Activated naive CD4-positive, alpha-beta T cell treated with anti-CD3 and anti-CD28 coated beads, Interleukin-2, amount 50 U/mL, for 24 hours (primary cell): ENCODE measurements around the gene PEX7.
A peak's percentile ranks its signal among the peaks of the same experiment; 100 is the strongest.
"Not testable (repeated sequence)": the region's sequence is repeated elsewhere in the genome, so short reads cannot be mapped to it uniquely, and the experiment has no call there.

Experiments
- H3K27ac Mint-ChIP-seq: one replicate; pipeline ENCODE4 v1.8.0; 2021; ENCODE audit warnings: mild to moderate bottlenecking, mixed read lengths
- H3K27me3 Mint-ChIP-seq: one replicate; pipeline ENCODE4 v1.8.0; 2021; ENCODE audit warnings: mixed read lengths
- H3K36me3 Mint-ChIP-seq: one replicate; pipeline ENCODE4 v1.8.0; 2021; ENCODE audit warnings: mixed read lengths
- H3K4me1 Mint-ChIP-seq: one replicate; pipeline ENCODE4 v1.8.0; 2021; ENCODE audit warnings: mixed read lengths
- H3K4me3 Mint-ChIP-seq: one replicate; pipeline ENCODE4 v1.8.0; 2021; ENCODE audit warnings: mild to moderate bottlenecking, mixed read lengths
- H3K9me3 Mint-ChIP-seq: one replicate; pipeline ENCODE4 v1.8.0; 2021; ENCODE audit warnings: mixed read lengths

PEX7 gene

DNA sequence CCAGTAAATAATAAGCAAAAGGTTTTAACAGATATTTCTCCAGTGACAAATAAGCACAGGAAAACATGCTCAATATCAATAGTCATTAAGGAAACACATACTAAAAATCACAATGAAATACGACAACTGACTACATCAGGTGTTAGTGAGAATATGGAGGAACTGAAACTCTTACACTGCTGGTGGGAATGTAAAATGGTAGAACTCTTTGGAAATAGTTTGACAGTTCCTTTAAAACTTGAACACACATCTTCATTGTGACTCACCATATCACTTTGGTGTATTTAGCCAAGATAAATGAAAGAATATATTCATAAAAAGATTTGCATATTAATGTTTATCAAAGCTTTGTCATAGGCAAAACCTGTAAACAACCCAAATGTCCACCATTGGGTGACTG, 18.8 kb upstream of the PEX7 start:
- Mint-ChIP-seq H3K4me1 (no peaks in the 10 kb centered on the region), H3K27ac (no peak overlapping the region), H3K27me3 (no peaks in the 10 kb centered on the region), H3K9me3 (no peaks in the 10 kb centered on the region), H3K4me3 (no peak overlapping the region), H3K36me3 (no peaks in the 10 kb centered on the region)

DNA sequence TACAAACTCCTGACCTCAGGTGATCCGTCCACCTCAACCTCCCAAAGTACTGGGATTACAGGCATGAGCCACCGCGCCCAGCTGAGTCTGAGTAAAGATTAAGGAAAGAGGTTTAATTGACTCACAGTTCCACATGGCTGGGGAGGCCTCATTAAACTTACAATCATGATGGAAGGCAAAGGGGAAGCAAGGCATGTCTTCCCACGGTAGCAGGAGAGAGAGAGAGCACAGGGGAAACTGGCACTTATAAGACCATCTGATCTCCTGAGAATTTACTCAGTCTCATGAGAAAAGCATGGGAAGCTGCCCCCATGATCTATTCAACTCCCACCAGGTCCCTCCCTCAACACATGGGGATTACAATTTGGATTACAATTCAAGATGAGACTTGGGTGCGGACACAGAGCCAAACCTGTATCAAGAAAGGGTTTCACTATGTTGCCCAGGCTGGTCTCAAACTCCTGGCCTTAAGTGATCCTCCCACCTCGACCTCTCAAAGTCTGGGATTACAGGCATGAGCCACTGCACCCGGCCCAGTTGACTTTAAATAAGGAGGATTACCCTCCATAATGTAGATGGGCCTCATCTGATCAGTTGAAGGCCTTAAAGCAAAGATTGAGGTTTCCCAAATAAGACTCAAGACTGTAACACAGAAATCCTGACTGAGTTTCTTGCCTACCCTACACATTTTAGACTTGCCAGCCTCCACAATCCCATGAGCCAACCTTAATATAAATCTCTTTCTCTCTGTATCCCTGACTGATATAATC, 13.1 kb upstream of the PEX7 start:
- Mint-ChIP-seq H3K4me3 (no peak overlapping the region), H3K36me3 (no peaks in the 10 kb centered on the region), H3K27ac (no peak overlapping the region), H3K9me3 (no peaks in the 10 kb centered on the region), H3K27me3 (no peaks in the 10 kb centered on the region), H3K4me1 (peaks cover 7% of the 10 kb centered on the region)

DNA sequence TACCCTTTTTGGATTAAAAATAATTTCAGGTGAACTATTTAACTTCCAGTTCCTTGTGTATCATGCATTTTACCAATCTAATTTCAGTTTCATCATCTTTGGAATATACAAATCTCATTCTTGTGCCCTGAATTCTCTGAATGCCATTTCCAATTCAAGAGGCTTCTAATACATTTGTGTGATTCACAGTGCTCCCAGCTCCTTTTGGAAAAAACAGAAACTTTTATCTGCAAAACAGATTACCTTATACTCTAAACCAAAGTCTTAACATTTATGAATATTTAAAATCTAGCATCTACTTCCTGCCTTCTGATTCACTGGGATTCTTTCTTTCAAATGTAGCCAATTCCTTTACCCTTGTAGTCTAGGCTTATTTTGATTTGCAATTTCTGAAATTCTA, 11.1 kb upstream of the PEX7 start:
- H3K4me1 Mint-ChIP-seq = peaks cover 7% of the 10 kb centered on the region
- H3K9me3 Mint-ChIP-seq = no peaks in the 10 kb centered on the region
- no peak overlapping the region for H3K27ac Mint-ChIP-seq
- no peaks in the 10 kb centered on the region for H3K36me3 Mint-ChIP-seq
- H3K4me3 Mint-ChIP-seq = no peak overlapping the region
- H3K27me3 Mint-ChIP-seq = no peaks in the 10 kb centered on the region

DNA sequence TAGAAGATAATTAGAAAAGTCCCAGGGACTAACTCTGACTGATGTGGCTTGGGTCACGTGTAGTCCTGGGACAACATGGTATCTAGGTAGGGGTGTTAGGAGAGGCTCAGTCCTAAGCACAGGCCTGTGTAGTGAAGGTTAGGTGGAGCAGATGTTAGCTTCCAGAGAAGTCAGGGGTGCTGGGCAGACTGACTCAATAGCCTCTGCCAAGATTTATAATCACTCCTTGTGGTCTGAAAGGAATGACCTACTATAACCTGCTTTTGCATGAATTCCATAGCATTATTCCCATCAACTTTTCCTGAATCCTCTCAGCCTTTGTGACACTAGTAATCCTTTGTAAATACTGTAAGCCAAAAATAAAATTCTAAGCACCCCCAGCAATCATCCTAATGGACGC, 10.2 kb upstream of the PEX7 start:
- Mint-ChIP-seq H3K4me3 (no peak overlapping the region), H3K27ac (no peak overlapping the region), H3K4me1 (peaks cover 7% of the 10 kb centered on the region), H3K27me3 (peaks cover 2% of the 10 kb centered on the region), H3K36me3 (no peaks in the 10 kb centered on the region), H3K9me3 (no peaks in the 10 kb centered on the region)

DNA sequence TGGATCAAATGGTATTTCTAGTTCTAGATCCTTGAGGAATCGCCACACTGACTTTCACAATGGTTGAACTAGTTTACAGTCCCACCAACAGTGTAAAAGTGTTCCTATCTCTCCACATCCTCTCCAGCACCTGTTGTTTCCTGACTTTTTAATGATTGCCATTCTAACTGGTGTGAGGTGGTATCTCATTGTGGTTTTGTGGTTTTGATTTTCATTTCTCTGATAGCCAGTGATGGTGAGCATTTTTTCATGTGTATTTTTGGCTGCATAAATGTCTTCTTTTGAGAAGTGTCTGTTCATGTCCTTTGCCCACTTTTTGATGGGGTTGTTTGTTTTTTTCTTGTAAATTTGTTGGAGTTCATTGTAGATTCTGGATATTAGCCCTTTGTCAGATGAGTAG, 6.8 kb upstream of the PEX7 start:
- H3K9me3 Mint-ChIP-seq, H3K4me1 Mint-ChIP-seq, H3K27ac Mint-ChIP-seq, H3K4me3 Mint-ChIP-seq, H3K27me3 Mint-ChIP-seq, H3K36me3 Mint-ChIP-seq: not testable (repeated sequence)

DNA sequence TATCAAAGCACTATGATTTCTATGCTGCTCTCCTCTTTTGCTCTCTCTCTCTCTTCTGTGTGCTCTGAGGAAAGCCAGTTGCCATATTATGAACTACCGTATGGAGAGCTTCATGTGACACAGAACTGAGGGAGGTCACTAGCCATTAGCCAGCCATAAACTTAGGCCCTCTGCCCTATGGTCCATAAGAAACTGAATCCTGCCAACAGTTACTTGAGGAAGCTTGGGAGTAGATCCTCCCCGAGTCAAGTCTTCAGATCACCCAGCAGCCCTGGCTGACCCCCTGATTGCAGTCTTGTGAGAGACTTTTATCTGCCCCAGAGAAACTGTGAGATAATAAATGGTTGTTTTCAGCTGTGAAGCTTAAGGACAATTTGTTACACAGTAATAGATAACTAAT, 5.7 kb upstream of the PEX7 start:
- Mint-ChIP-seq H3K27ac (peak overlapping the region; percentile 53), H3K4me1 (peaks cover 5% of the 10 kb centered on the region), H3K27me3 (peaks cover 2% of the 10 kb centered on the region), H3K36me3 (no peaks in the 10 kb centered on the region), H3K4me3 (no peak overlapping the region), H3K9me3 (no peaks in the 10 kb centered on the region)

DNA sequence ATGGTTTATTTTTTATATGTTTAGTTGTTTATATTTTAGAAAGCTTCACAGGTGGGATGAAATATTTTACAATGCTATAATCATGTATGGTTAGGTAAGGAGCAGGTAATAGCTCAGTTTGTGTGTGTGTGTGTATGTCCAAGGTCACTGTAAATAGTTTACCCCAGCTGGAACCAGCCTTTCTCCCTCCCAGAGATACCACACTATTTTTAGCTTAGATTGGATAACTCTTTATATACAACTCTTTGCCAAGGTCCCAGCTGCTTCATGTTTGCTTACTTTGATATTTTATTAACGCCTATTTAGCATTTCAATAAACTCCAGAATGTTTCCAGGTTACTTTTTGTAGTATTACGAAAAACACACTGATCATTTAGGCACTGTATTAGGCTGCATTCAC, 1.8 kb upstream of the PEX7 start:
- no peaks in the 10 kb centered on the region for H3K9me3 Mint-ChIP-seq
- no peak overlapping the region for H3K4me3 Mint-ChIP-seq

DNA sequence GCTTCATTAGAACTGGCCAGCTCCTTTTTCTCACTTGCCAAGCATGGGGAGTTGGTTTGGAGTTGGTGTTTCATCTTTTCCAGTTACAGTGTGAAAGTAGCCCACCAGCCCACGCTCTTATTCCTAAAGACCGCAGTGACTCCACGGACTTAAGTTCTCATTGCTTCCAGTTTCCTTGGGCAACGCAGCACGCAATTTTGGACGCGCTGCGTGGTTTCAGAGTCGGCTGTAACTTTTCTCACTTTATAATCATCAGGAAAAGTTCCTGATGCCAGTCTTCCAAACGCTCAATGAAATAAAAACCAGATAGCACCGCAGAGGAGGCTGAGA, 381 bp upstream of the PEX7 start:
- H3K4me1 Mint-ChIP-seq = peaks cover 29% of the 10 kb centered on the region
- peak overlapping the region; percentile 98 for H3K4me3 Mint-ChIP-seq
- peak overlapping the region; percentile 94 for H3K27ac Mint-ChIP-seq
- peaks cover 11% of the 10 kb centered on the region for H3K36me3 Mint-ChIP-seq
- H3K9me3 Mint-ChIP-seq = no peaks in the 10 kb centered on the region
- H3K27me3 Mint-ChIP-seq = no peaks in the 10 kb centered on the region

More for the DNA sequence above, 1.8 kb upstream of the PEX7 start:
- Mint-ChIP-seq H3K27me3 (peaks cover 2% of the 10 kb centered on the region), H3K4me1 (peaks cover 19% of the 10 kb centered on the region), H3K36me3 (no peaks in the 10 kb centered on the region), H3K27ac (no peak overlapping the region)

DNA sequence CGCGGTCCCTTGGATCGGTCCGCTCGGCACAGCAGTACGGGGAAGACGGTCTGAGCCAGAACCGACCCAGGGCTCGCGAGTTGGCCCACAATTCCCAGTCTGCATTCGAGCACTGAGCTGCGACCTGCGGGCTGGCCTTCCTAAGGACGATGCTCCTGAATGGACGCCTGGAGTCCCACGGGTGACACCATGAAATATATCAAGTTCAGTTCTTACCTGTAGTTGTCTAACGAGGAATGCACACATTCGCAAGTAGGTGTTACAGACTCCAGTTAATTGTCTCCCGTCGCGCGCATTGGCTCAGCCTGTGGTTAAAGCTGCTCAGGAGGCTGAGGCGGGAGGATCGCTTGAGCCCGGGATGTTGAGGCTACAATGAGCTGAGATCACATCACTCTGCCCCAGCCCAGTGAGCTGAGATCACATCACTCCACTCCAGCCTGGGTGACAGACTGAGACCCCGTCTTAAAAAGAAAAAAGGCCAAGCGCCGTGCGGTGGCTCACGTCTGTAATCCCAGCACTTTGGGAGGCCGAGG, 802 bp downstream of the PEX7 start:
- peaks cover 30% of the 10 kb centered on the region for H3K4me1 Mint-ChIP-seq
- H3K27ac Mint-ChIP-seq = peak overlapping the region; percentile 89
- no peaks in the 10 kb centered on the region for H3K27me3 Mint-ChIP-seq
- peaks cover 11% of the 10 kb centered on the region for H3K36me3 Mint-ChIP-seq
- peak overlapping the region; percentile 88 for H3K4me3 Mint-ChIP-seq
- no peaks in the 10 kb centered on the region for H3K9me3 Mint-ChIP-seq

DNA sequence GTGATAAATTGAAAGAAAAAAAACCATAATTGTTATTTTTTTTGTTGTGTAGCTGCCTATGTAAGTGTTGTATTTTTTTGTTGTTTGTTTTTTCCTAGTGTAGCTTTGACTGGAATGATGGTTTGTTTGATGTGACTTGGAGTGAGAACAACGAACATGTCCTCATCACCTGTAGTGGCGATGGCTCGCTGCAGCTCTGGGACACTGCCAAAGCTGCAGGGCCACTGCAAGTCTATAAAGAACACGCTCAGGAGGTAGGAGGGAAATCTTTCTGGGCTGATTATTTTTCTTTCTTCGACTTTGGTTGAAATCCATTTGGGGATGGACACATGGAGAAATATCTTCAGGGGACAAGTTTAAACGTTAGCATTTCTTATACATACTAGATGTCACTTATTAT, 3.8 kb downstream of the PEX7 start:
- Mint-ChIP-seq H3K9me3 (peaks cover 3% of the 10 kb centered on the region), H3K36me3 (peaks cover 22% of the 10 kb centered on the region), H3K4me3 (no peak overlapping the region), H3K4me1 (peaks cover 30% of the 10 kb centered on the region), H3K27ac (no peak overlapping the region), H3K27me3 (no peaks in the 10 kb centered on the region)

DNA sequence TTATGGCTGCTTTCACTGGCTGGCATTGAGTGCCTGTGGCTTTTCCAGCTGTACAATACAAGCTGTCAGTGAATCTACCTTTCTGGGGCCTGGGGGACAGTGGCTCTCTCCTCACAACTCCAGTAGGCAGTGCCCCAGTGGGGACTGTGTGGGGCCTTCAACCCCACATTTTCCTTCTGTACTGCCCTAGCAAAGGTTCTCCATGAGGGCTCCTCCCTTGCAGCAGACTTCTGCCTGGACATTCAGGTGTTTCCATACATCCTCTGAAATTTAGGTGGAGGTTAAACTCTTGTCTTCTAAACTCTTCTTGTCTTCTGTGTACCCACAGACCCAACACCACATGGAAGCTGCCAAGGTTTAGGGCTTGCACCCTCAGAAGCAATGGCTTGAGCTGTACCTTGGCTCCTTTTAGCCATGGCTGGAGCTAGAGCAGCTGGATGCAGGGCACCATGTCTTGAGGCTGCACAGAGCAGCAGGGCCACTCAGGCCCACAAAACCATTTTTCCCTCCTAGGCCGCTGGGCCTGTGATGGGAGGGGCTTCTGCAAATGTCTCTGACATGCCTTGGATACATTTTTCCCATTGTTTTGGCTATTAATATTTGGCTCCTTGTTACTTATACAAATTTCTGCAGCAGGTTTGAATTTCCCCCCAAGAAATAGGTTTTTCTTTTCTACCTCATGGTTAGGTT, 9.6 kb downstream of the PEX7 start:
- H3K4me1 Mint-ChIP-seq = peaks cover 5% of the 10 kb centered on the region
- no peak overlapping the region for H3K27ac Mint-ChIP-seq
- no peaks in the 10 kb centered on the region for H3K27me3 Mint-ChIP-seq
- H3K4me3 Mint-ChIP-seq = no peak overlapping the region
- H3K9me3 Mint-ChIP-seq = peaks cover 10% of the 10 kb centered on the region
- peaks cover 34% of the 10 kb centered on the region for H3K36me3 Mint-ChIP-seq

DNA sequence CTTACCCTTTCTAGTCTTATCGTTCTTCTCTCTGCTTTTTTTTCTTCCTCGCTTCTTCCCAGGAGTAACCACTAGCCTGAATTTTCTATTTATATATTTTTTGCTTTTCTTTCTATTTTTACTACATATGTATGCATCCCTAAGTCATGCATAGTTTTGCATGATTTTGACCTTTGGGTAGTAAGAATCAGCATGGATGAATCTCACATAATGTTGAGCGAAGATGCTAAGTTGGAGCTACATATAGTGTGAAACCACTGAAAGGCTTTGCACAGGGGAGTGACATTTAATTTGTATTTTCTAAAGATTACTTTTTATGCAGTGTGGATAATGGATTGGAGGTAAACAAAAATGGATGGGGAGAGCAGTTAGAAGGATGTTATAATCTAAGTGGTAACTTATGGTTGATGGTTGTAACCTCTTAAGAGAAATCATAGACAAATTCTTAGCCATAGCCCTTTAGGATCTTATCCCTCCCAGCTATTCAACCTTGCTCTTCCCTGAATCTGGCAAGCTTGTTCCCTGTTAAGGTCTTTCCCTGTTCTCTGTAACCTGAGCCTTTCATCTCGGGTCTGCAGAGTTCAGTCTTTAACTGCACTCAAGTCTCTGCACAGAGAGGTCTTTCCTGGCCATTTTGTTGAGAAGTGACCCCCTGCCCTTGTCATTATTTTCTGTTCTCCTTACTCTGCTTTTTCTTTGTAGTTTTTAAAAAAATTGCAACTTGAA, 18.0 kb downstream of the PEX7 start:
- H3K36me3 Mint-ChIP-seq = peaks cover 16% of the 10 kb centered on the region
- peaks cover 6% of the 10 kb centered on the region for H3K4me1 Mint-ChIP-seq
- H3K4me3 Mint-ChIP-seq = no peak overlapping the region
- no peaks in the 10 kb centered on the region for H3K27me3 Mint-ChIP-seq
- no peaks in the 10 kb centered on the region for H3K9me3 Mint-ChIP-seq
- H3K27ac Mint-ChIP-seq = no peak overlapping the region

DNA sequence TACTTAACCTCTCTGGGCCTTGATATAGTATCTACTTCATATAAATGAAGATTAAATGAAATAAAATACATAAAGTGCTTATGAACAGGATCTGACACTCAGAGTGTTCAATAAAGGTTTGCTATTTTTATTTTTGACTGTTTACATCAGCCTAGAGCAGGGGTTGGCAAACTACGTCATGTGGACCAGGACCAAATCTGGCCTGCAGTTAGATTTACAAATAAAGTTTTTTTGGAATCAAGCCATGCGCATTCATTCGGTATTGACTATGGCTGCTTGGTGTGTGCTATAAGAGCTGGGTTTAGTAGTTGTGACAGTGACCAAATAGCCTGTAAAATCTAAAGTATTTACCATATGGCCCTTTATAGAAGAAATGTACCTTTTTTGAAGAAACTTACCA, 20.8 kb downstream of the PEX7 start:
- Mint-ChIP-seq H3K27ac (no peak overlapping the region), H3K4me1 (peaks cover 8% of the 10 kb centered on the region), H3K9me3 (no peaks in the 10 kb centered on the region), H3K27me3 (no peaks in the 10 kb centered on the region), H3K36me3 (peaks cover 22% of the 10 kb centered on the region), H3K4me3 (no peak overlapping the region)

DNA sequence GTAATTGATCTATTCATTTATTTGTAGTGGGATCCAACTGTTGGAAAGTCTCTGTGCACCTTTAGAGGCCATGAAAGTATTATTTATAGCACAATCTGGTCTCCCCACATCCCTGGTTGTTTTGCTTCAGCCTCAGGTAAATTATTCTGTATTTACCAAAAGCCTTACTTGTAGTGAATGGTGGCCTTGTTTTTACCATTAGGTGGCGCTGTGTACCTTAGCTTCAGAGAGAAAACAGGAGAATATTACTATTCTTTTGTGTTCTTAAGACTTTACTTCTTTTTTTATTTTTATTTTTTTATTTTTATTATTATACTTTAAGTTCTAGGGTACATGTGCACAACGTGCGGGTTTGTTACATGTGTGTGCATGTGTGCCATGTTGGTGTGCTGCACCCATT, 23.7 kb downstream of the PEX7 start:
- Mint-ChIP-seq H3K27ac (no peak overlapping the region), H3K9me3 (no peaks in the 10 kb centered on the region), H3K4me1 (peaks cover 15% of the 10 kb centered on the region), H3K36me3 (peaks cover 34% of the 10 kb centered on the region), H3K4me3 (no peak overlapping the region), H3K27me3 (no peaks in the 10 kb centered on the region)

DNA sequence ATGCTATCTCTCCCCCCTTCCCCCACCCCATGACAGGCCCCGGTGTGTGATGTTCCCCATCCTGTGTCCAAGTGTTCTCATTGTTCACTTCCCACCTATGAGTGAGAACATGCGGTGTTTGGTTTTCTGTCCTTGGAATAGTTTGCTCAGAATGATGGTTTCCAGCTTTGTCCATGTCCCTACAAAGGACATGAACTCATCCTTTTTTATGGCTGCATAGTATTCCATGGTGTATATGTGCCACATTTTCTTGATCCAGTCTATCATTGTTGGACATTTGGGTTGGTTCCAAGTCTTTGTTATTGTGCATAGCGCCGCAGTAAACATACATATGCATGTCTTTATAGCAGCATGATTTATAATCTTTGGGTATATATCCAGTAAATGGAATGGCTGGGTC, 24.1 kb downstream of the PEX7 start:
- H3K27ac Mint-ChIP-seq, H3K27me3 Mint-ChIP-seq, H3K9me3 Mint-ChIP-seq, H3K4me3 Mint-ChIP-seq: not testable (repeated sequence)
- H3K36me3 Mint-ChIP-seq = peaks cover 34% of the 10 kb centered on the region
- H3K4me1 Mint-ChIP-seq = peaks cover 15% of the 10 kb centered on the region

DNA sequence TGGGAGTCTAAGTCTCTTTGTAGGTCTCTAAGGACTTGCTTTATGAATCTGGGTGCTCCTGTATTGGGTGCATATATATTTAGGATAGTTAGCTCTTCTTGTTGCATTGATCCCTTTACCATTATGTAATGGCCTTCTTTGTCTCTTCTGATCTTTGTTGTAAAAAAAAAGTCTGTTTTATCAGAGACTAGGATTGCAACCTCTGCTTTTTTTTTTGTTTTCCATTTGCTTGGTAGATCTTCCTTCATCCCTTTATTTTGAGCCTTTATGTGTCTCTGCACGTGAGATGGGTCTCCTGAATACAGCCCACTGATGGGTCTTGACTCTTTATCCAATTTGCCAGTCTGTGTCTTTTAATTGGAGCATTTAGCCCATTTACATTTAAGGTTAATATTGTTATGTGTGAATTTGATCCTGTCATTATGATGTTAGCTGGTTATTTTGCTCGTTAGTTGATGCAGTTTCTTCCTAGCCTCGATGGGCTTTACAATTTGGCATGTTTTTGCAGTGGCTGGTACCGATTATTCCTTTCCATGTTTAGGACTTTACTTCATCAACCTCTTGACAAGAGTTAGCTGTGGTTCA, 27.7 kb downstream of the PEX7 start:
- H3K9me3 Mint-ChIP-seq, H3K27ac Mint-ChIP-seq, H3K27me3 Mint-ChIP-seq, H3K4me3 Mint-ChIP-seq: not testable (repeated sequence)
- Mint-ChIP-seq H3K4me1 (peaks cover 15% of the 10 kb centered on the region), H3K36me3 (peaks cover 36% of the 10 kb centered on the region)
